Measurements from ENCODE around the gene RFFL.
"Not testable (repeated sequence)": the region's sequence is repeated elsewhere in the genome, so short reads cannot be mapped to it uniquely, and the experiment has no call there.

DNA sequence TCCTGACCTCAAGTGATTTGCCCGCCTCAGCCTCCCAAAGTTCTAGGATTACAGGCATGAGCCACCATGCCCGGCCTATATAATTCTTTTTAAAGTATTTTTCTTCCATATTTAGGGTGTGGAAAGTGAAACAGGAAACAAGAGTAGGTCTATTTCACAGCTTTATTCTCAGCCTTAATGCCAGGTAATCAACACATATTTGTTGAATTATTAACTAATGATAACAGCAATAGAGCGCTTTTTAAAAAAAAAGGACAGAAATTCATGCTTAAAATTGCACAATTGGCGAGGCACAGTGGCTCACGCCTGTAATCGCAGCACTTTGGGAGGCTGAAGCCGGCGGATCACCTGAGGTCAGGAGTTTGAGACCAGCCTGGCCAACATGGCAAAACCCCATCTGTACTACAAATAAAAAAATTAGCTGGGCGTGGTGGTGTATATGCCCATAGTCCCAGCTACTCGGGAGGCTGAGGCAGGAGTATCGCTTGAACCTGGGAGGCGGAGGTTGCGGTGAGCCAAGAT, 18.0 kb downstream of the RFFL start:
- not testable (repeated sequence) for TF ChIP-seq SUZ12 (IDR thresholded peaks at IDR 0.05; ENCODE audit: extremely low read depth, insufficient read depth, insufficient read length); YY1 (IDR thresholded peaks at IDR 0.05; ENCODE audit: insufficient read depth, insufficient read length)

Data from NT2/D1 (cell line).